SK-N-SH (cell line): Measurements from ENCODE around the gene RBM19. TPM values are rescaled to one million over a fixed set of nuclear protein-coding genes. Genes with fewer than 3 reads are reported as not detected.

Source experiments
- CTCF ChIA-PET: fragments of 300-600, 350-600 bp; formaldehyde crosslinking; extraction: SDS; loops from one replicate; lab custom pipeline; 2021; lab: Yijun Ruan, JAX
- POLR2A ChIA-PET: fragments of 350-600 bp; sonication (Branson Sonifier 250); formaldehyde crosslinking; extraction: SDS; loops from one replicate; lab custom pipeline; 2020; ENCODE audit warnings: antibody characterized with exemption, inconsistent platforms; lab: Yijun Ruan, JAX
- DNase-seq: peaks from one replicate; pipeline ENCODE4 v3.0.0; 2012
- H2AFZ ChIP-seq: fragments of 200-600 bp; sonication (generic); 2 replicates; pipeline ENCODE4 v1.8.1; 2016; ENCODE audit warnings: antibody characterized with exemption, mild to moderate bottlenecking, low read depth
- H3F3A ChIP-seq: fragments of 200-600 bp; sonication (generic); replicated peaks from 2 replicates; pipeline ENCODE3; 2016; ENCODE audit warnings: antibody characterized with exemption, mild to moderate bottlenecking; ENCODE audit not compliant: insufficient read depth
- H3K27ac ChIP-seq, 2 experiments: fragments of 200-500 bp in 1 of 2; fragments of 200-600 bp in 1 of 2; sonication (Bioruptor generic) in 1 of 2; sonication (generic), shearing (Covaris generic) in 1 of 2; 2 replicates each; pipeline versions ENCODE4 v1.5.1 to v1.6.1; 2014 to 2016; ENCODE audit warnings: low read depth in 2 of 2, inconsistent platforms in 1 of 2, low read length in 1 of 2, mild to moderate bottlenecking in 1 of 2, mixed read lengths in 1 of 2
- H3K27me3 ChIP-seq: fragments of 200-600 bp; sonication (generic), shearing (Covaris generic); 2 replicates; pipeline ENCODE4 v1.6.1; 2016; ENCODE audit warnings: mixed run types; ENCODE audit not compliant: insufficient read depth
- H3K36me3 ChIP-seq, 2 experiments: fragments of 200-500 bp in 1 of 2; fragments of 200-600 bp in 1 of 2; sonication (Bioruptor generic) in 1 of 2; sonication (generic) in 1 of 2; replicated peaks in 1 of 2; 2 replicates each; pipeline versions ENCODE3 to v1.5.1; 2014 to 2016; ENCODE audit warnings: low read length in 1 of 2, mild to moderate bottlenecking in 1 of 2; ENCODE audit not compliant: insufficient read depth in 2 of 2, control insufficient read depth in 1 of 2
- H3K4me1 ChIP-seq, 2 experiments: fragments of 200-500 bp in 1 of 2; fragments of 200-600 bp in 1 of 2; sonication (Bioruptor generic) in 1 of 2; sonication (generic), shearing (Covaris generic) in 1 of 2; 2 replicates each; pipeline versions ENCODE4 v1.5.1 to v1.6.1; 2014 to 2016; ENCODE audit warnings: low read depth in 1 of 2, low read length in 1 of 2, mixed run types in 1 of 2; ENCODE audit not compliant: insufficient read depth in 2 of 2, control insufficient read depth in 1 of 2
- H3K4me2 ChIP-seq: fragments of 200-600 bp; sonication (generic), shearing (Covaris generic); 2 replicates; pipeline ENCODE4 v1.6.1; 2017; ENCODE audit warnings: mixed run types
- H3K4me3 ChIP-seq, 2 experiments: fragments of 200-500 bp in 1 of 2; fragments of 200-600 bp in 1 of 2; sonication (Bioruptor generic) in 1 of 2; sonication (generic), shearing (Covaris generic) in 1 of 2; 2 replicates each; pipeline versions ENCODE4 v1.5.1 to v1.8.1; 2014 to 2016; ENCODE audit warnings: low read depth in 2 of 2, inconsistent platforms in 1 of 2, low read length in 1 of 2, mild to moderate bottlenecking in 1 of 2, mixed read lengths in 1 of 2, moderate library complexity in 1 of 2
- H3K79me2 ChIP-seq: fragments of 200-600 bp; sonication (generic); 2 replicates; pipeline ENCODE4 v1.8.1; 2017; ENCODE audit warnings: mild to moderate bottlenecking; ENCODE audit not compliant: insufficient read depth
- H3K9ac ChIP-seq: fragments of 200-600 bp; sonication (generic); 2 replicates; pipeline ENCODE4 v1.6.1; 2017; ENCODE audit warnings: mixed run types
- H3K9me2 ChIP-seq: fragments of 200-600 bp; sonication (generic); 2 replicates; pipeline ENCODE4 v1.6.1; 2017; ENCODE audit warnings: mixed run types
- H3K9me3 ChIP-seq: fragments of 200-600 bp; sonication (generic); 2 replicates; pipeline ENCODE4 v1.6.1; 2017; ENCODE audit warnings: mixed run types, mild to moderate bottlenecking, moderate library complexity
- H4K20me1 ChIP-seq: fragments of 200-600 bp; sonication (generic); 2 replicates; pipeline ENCODE4 v1.6.1; 2017; ENCODE audit warnings: mild to moderate bottlenecking, mixed run types; ENCODE audit not compliant: insufficient read depth
- CHD2 ChIP-seq: fragments of 150-350 bp; IDR thresholded peaks from 2 replicates; pipeline ENCODE4 v1.6.1; 2018; ENCODE audit warnings: low read length; ENCODE audit not compliant: partially characterized antibody
- CTCF ChIP-seq: fragments of 200-600 bp; sonication (generic); IDR thresholded peaks from 2 replicates; pipeline ENCODE4 v1.6.1; 2017; ENCODE audit warnings: antibody characterized with exemption, mild to moderate bottlenecking, moderate library complexity
- EP300 ChIP-seq, 2 experiments: IDR thresholded peaks; 2 replicates each; pipeline versions ENCODE4 v1.4.0 to v1.6.1; 2012; ENCODE audit warnings: borderline replicate concordance in 1 of 2, low read depth in 1 of 2, low read length in 1 of 2
- EZH2phosphoT487 ChIP-seq: fragments of 200-600 bp; sonication (generic); IDR thresholded peaks from 2 replicates; pipeline ENCODE4 v1.6.1; 2017; ENCODE audit warnings: low read depth, mixed run types, mild to moderate bottlenecking, antibody characterized with exemption, moderate library complexity, borderline replicate concordance
- FOXM1 ChIP-seq: IDR thresholded peaks from 2 replicates; pipeline ENCODE4 v1.4.0; 2012; ENCODE audit warnings: low read depth, mild to moderate bottlenecking
- GABPA ChIP-seq: IDR thresholded peaks from 2 replicates; pipeline ENCODE4 v1.4.0; 2012; ENCODE audit warnings: low read depth, mild to moderate bottlenecking
- MEF2A ChIP-seq: IDR thresholded peaks from 2 replicates; pipeline ENCODE4 v1.4.0; 2012; ENCODE audit warnings: low read depth, borderline replicate concordance
- MXI1 ChIP-seq: IDR thresholded peaks from 2 replicates; pipeline ENCODE4 v1.6.1; 2012; ENCODE audit warnings: mild to moderate bottlenecking, low read depth, low read length, improper control_type of control experiment
- NFIC ChIP-seq: IDR thresholded peaks from 2 replicates; pipeline ENCODE4 v1.4.0; 2012; ENCODE audit warnings: borderline replicate concordance
- RCOR1 ChIP-seq: fragments of 150-350 bp; IDR thresholded peaks from 2 replicates; pipeline ENCODE4 v1.6.1; 2017; ENCODE audit warnings: antibody characterized with exemption, low read length
- REST ChIP-seq: IDR thresholded peaks from 2 replicates; pipeline ENCODE4 v1.6.1; 2012; ENCODE audit warnings: mild to moderate bottlenecking, low read depth, low read length, moderate library complexity
- SIN3A ChIP-seq: IDR thresholded peaks from 2 replicates; pipeline ENCODE4 v1.6.1; 2012; ENCODE audit warnings: low read depth, mild to moderate bottlenecking, low read length, moderate library complexity, borderline replicate concordance
- SMC3 ChIP-seq: IDR thresholded peaks from 2 replicates; pipeline ENCODE4 v1.6.1; 2012; ENCODE audit warnings: low read depth, low read length, improper control_type of control experiment
- TEAD4 ChIP-seq: IDR thresholded peaks from 2 replicates; pipeline ENCODE4 v1.4.0; 2012; ENCODE audit warnings: mild to moderate bottlenecking, borderline replicate concordance; ENCODE audit not compliant: insufficient read depth
- USF1 ChIP-seq: IDR thresholded peaks from 2 replicates; pipeline ENCODE4 v1.4.0; 2012; ENCODE audit warnings: low read depth, borderline replicate concordance
- YY1 ChIP-seq: IDR thresholded peaks from 2 replicates; pipeline ENCODE4 v1.4.0; 2012; ENCODE audit warnings: low read depth, mild to moderate bottlenecking
- WGBS: methylation state at CpG from one replicate; pipeline ENCODE4 v1.1.6; 2017; ENCODE audit warnings: low lambda C conversion rate; 5-methylcytosine and 5-hydroxymethylcytosine counted together
- polyA plus RNA-seq, 3 experiments: library from polyadenylated mRNA; depleted of rRNA; stranded (reverse); fragments of >200 nt; gene quantifications; 2 replicates each; pipeline ENCODE4 v1.2.3, GENCODE V29; 2012

The RBM19 gene
- polyA plus RNA-seq, 1 of the 3 experiments (the other 2 are of a cell fraction) = 16.6 TPM

GRCh38 chr12:113874326-113874725 is 91.8 kb downstream of the RBM19 start:
- Histone ChIP-seq H3K27ac (peak overlapping the region in 1 of 2 experiments; percentile 72; a peak in 2 of 4 replicates), H2AFZ (no peak overlapping the region), H3K9me2 (no peaks in the 10 kb centered on the region), H3K4me3 (no peak overlapping the region), H3K9ac (no peak overlapping the region), H3K4me1 (peaks cover 0 to 16% of the 10 kb centered on the region in 2 experiments; a peak in 1 of 4 replicates), H3K36me3 (no peaks in the 10 kb centered on the region), H3K4me2 (no peak overlapping the region), H3K79me2 (no peaks in the 10 kb centered on the region), H3K9me3 (no peaks in the 10 kb centered on the region), H3F3A (no peaks in the 10 kb centered on the region), H4K20me1 (no peaks in the 10 kb centered on the region), H3K27me3 (no peaks in the 10 kb centered on the region)
- no peak for DNase-seq
- WGBS = 93% methylated on average over 11 of the region's 11 CpGs
- ChIA-PET POLR2A (no interaction called here), CTCF (no interaction called here)
- TF ChIP-seq YY1 (no peak), NFIC (no peak), REST (no peak)

GRCh38 chr12:113873740-113874139 is 92.4 kb downstream of the RBM19 start:
- Histone ChIP-seq H3K27me3 (no peaks in the 10 kb centered on the region), H3F3A (no peaks in the 10 kb centered on the region), H3K79me2 (no peaks in the 10 kb centered on the region), H3K4me3 (no peak overlapping the region), H3K27ac (peak overlapping the region in 1 of 2 experiments; percentile 72; a peak in 2 of 4 replicates), H3K4me1 (peaks cover 0 to 19% of the 10 kb centered on the region in 2 experiments; a peak in 1 of 4 replicates), H3K9me3 (no peaks in the 10 kb centered on the region), H2AFZ (no peak overlapping the region)
- POLR2A ChIA-PET = no interaction called here
- CTCF ChIA-PET = no interaction called here
- peak; percentile 60 for DNase-seq
- TF ChIP-seq GABPA (no peak), RCOR1 (no peak)
- TF ChIP-seq, all 33 proteins: peak for 0
- no peak overlapping the region for H3K4me2 ChIP-seq
- no peaks in the 10 kb centered on the region for H3K9me2 ChIP-seq
- no peak overlapping the region for H3K9ac ChIP-seq
- WGBS = 80% methylated on average over 7 of the region's 8 CpGs
- no peaks in the 10 kb centered on the region for H4K20me1 ChIP-seq
- H3K36me3 ChIP-seq = no peaks in the 10 kb centered on the region

- Histone ChIP-seq H2AFZ (no peak overlapping the region), H3K27ac (no peak overlapping the region), H4K20me1 (peaks cover 3% of the 10 kb centered on the region; the same call in 1 of the 2 replicates), H3K9ac (no peak overlapping the region), H3K79me2 (no peaks in the 10 kb centered on the region), H3F3A (no peaks in the 10 kb centered on the region), H3K9me2 (no peaks in the 10 kb centered on the region), H3K4me3 (no peak overlapping the region), H3K36me3 (no peaks in the 10 kb centered on the region), H3K4me2 (no peak overlapping the region), H3K4me1 (peaks cover 0 to 19% of the 10 kb centered on the region in 2 experiments; a peak in 1 of 4 replicates), H3K9me3 (no peaks in the 10 kb centered on the region), H3K27me3 (no peaks in the 10 kb centered on the region)
- ChIA-PET CTCF (no interaction called here), POLR2A (no interaction called here)
- DNase-seq = no peak
- 89% methylated on average over 2 of the region's 2 CpGs for WGBS
- TF ChIP-seq RCOR1 = no peak
- no peak for TF ChIP-seq EZH2phosphoT487
- TF ChIP-seq CTCF = no peak
- TF ChIP-seq TEAD4 = no peak
- TF ChIP-seq CHD2 = no peak
- no peak for TF ChIP-seq MXI1
- TF ChIP-seq EP300 (IDR thresholded peaks at IDR 0.05; ENCODE audit: borderline replicate concordance in 1 of 2, low read depth in 1 of 2, low read length in 1 of 2) = no peak
- no peak for TF ChIP-seq USF1
- TF ChIP-seq SMC3 = no peak
- no peak for TF ChIP-seq SIN3A
- TF ChIP-seq MEF2A = no peak
- no peak for TF ChIP-seq FOXM1
- no peak for TF ChIP-seq GABPA
Measured at GRCh38 chr12:113870890-113871289, 95.2 kb downstream of the RBM19 start.
